Transverse colon (tissue), 4 donors: Measurements from ENCODE around the gene SHROOM1. TPM values are rescaled to one million over a fixed set of nuclear protein-coding genes. Genes with fewer than 3 reads are reported as not detected.
A peak's percentile ranks its signal among the peaks of the same experiment; 100 is the strongest.

ENCODE experiments used
- DNase-seq: peaks from one replicate; pipeline ENCODE4 v3.0.0-alpha.2; 2019
- H3K27ac ChIP-seq, 4 donors: fragments of 200-600 bp; sonication (generic); 2 replicates each; pipeline ENCODE4 v1.5.1; 2016 to 2018; ENCODE audit warnings: inconsistent platforms in 4 of 4
- H3K27me3 ChIP-seq: fragments of 200-600 bp; sonication (generic); 2 replicates; pipeline ENCODE4 v1.5.1; 2017; ENCODE audit warnings: inconsistent platforms
- H3K36me3 ChIP-seq, 4 donors: fragments of 200-600 bp; sonication (generic); 2 replicates each; pipeline ENCODE4 v1.5.1; 2017 to 2019; ENCODE audit warnings: inconsistent platforms in 4 of 4
- H3K4me1 ChIP-seq, 4 donors: fragments of 200-600 bp; sonication (generic); 2 replicates each; pipeline ENCODE4 v1.5.1; 2017 to 2020; ENCODE audit warnings: inconsistent platforms in 4 of 4
- H3K4me3 ChIP-seq, 4 donors: fragments of 200-600 bp; sonication (generic); 1 replicate in 1 of 4; 2 replicates in 3 of 4; pipeline versions ENCODE4 v1.5.1 to v1.6.1; 2017 to 2019; ENCODE audit warnings: inconsistent platforms in 4 of 4
- H3K9me3 ChIP-seq, 2 donors: fragments of 200-600 bp; sonication (generic); 2 replicates each; pipeline ENCODE4 v1.5.1; 2017 to 2019; ENCODE audit warnings: inconsistent platforms in 2 of 2
- CTCF ChIP-seq, 5 experiments: fragments of 200-600 bp in 3 of 5; fragments of 450-650 bp in 2 of 5; sonication (generic) in 3 of 5; IDR thresholded peaks; 1 replicate in 2 of 5; 2 replicates in 3 of 5; pipeline ENCODE4 v1.5.1; 2016 to 2017; ENCODE audit warnings: antibody characterized with exemption in 5 of 5, inconsistent platforms in 3 of 5, mild to moderate bottlenecking in 2 of 5, moderate library complexity in 1 of 5
- EP300 ChIP-seq: sonication (generic); formaldehyde crosslinking; IDR thresholded peaks from one replicate; pipeline ENCODE4 v1.6.1; 2017; ENCODE audit warnings: antibody characterized with exemption, low read depth
- POLR2A ChIP-seq: fragments of 450-650 bp; IDR thresholded peaks from one replicate; pipeline ENCODE4 v1.6.1; 2016; ENCODE audit warnings: antibody characterized with exemption, mild to moderate bottlenecking, moderate library complexity
- POLR2AphosphoS5 ChIP-seq, 3 donors: sonication (generic); formaldehyde crosslinking; IDR thresholded peaks; one replicate each; pipeline ENCODE4 v1.6.1; 2016; ENCODE audit warnings: antibody characterized with exemption in 3 of 3
- WGBS, 2 donors: methylation state at CpG; one replicate each; pipeline ENCODE4 v1.1.5; 2018; ENCODE audit warnings: low coverage in 1 of 2; 5-methylcytosine and 5-hydroxymethylcytosine counted together
- in situ Hi-C, 4 donors: fragments of 200-750 bp; cut with MboI; loops; one replicate each; pipeline versions ENCODE4 v1.15.0 to v1.15.1; 2017; ENCODE audit warnings: low sequenced_read_pairs in 3 of 4, low pct_ligation_motif_present in 1 of 4, low pct_unique_long_range_greater_than_20kb in 1 of 4
- intact Hi-C: fragments of 100-400 bp; cut with DNase I; formaldehyde crosslinking; loops from one replicate; pipeline ENCODE4 v1.15.1; 2023; ENCODE audit warnings: low total_unique reads
- total RNA-seq, 4 donors: library from RNA; depleted of rRNA; stranded (reverse); fragments of >200 nt; gene quantifications; one replicate each; pipeline ENCODE4 v1.1.0, GENCODE V29; 2016

SHROOM1 gene
- total RNA-seq, 4 donors from 2014 or later: 65.3 to 244 (median 77.3) TPM

- no peaks in the 10 kb centered on the region for H3K9me3 ChIP-seq
- 86% methylated on average over 1 of the region's 1 CpG; no CpG with 5 or more reads in 1 of the 2 donors for WGBS, 2 donors
- H3K4me3 ChIP-seq: no peak overlapping the region
- TF ChIP-seq POLR2A: no peak
- no peak for TF ChIP-seq EP300
- no peak for TF ChIP-seq CTCF (IDR thresholded peaks at IDR 0.05)
- TF ChIP-seq POLR2AphosphoS5 (IDR thresholded peaks at IDR 0.05): no peak
- H3K4me1 ChIP-seq: peaks cover 14 to 55% (median 42%) of the 10 kb centered on the region in 4 donors
- DNase-seq: no peak
- in situ Hi-C loops (loop anchor here in 2 of 4 donors (10.0 to 25.0 kb wide), 2 partner anchors 48 to 450 kb away; no protein-coding TSS in a partner anchor), intact Hi-C loops (no loop called here)
- no peaks in the 10 kb centered on the region for H3K36me3 ChIP-seq
- peak overlapping the region; percentile 86 to 92 (median 88) for H3K27ac ChIP-seq
- H3K27me3 ChIP-seq: no peaks in the 10 kb centered on the region
These were observed 6.4 kb upstream of the SHROOM1 start for GRCh38 chr5:132836852-132837251.

GRCh38 chr5:132834057-132834456 lies 3.6 kb upstream of the SHROOM1 start:
- Histone ChIP-seq H3K27me3 (no peaks in the 10 kb centered on the region), H3K4me3 (no peak overlapping the region), H3K27ac (no peak overlapping the region), H3K36me3 (no peaks in the 10 kb centered on the region), H3K4me1 (peaks cover 8 to 50% (median 40%) of the 10 kb centered on the region in 4 donors), H3K9me3 (no peaks in the 10 kb centered on the region)
- in situ Hi-C loops: loop anchor here in 2 of 4 donors (10.0 to 25.0 kb wide), 2 partner anchors 51 to 447 kb away; no protein-coding TSS in a partner anchor
- intact Hi-C loops: no loop called here
- 94 to 97% methylated on average over 3 of the region's 3 CpGs for WGBS, 2 donors
- no peak for DNase-seq
- no peak for TF ChIP-seq POLR2A
- TF ChIP-seq CTCF (IDR thresholded peaks at IDR 0.05): no peak
- no peak for TF ChIP-seq POLR2AphosphoS5 (IDR thresholded peaks at IDR 0.05)
- TF ChIP-seq EP300: no peak

GRCh38 chr5:132832612-132833011 lies 2.2 kb upstream of the SHROOM1 start:
- H3K4me3 ChIP-seq: no peak overlapping the region
- in situ Hi-C loops (loop anchor here in 2 of 4 donors (10.0 to 25.0 kb wide), 2 partner anchors 52 to 445 kb away; no protein-coding TSS in a partner anchor), intact Hi-C loops (no loop called here)
- DNase-seq: no peak
- WGBS, 2 donors: 91 to 92% methylated on average over 5 of the region's 5 CpGs
- no peaks in the 10 kb centered on the region for H3K36me3 ChIP-seq
- H3K27me3 ChIP-seq: no peaks in the 10 kb centered on the region
- TF ChIP-seq CTCF (IDR thresholded peaks at IDR 0.05): no peak
- no peak for TF ChIP-seq EP300
- no peak for TF ChIP-seq POLR2AphosphoS5 (IDR thresholded peaks at IDR 0.05)
- TF ChIP-seq POLR2A: no peak
- no peaks in the 10 kb centered on the region for H3K9me3 ChIP-seq
- no peak overlapping the region for H3K27ac ChIP-seq
- H3K4me1 ChIP-seq: peaks cover 7 to 49% (median 30%) of the 10 kb centered on the region in 4 donors

GRCh38 chr5:132831095-132831860 lies 831 bp upstream of the SHROOM1 start:
- no peaks in the 10 kb centered on the region for H3K36me3 ChIP-seq
- H3K4me1 ChIP-seq: peaks cover 5 to 35% (median 21%) of the 10 kb centered on the region in 4 donors
- WGBS, 2 donors: 88 to 95% methylated on average over 4 to 13 of the region's 15 CpGs
- H3K9me3 ChIP-seq: no peaks in the 10 kb centered on the region
- H3K4me3 ChIP-seq: peak overlapping the region in 3 of 4 donors; percentile 64 to 72 (median 64)
- in situ Hi-C loops (loop anchor here in 2 of 4 donors (10.0 to 25.0 kb wide), 2 partner anchors 54 to 444 kb away; no protein-coding TSS in a partner anchor), intact Hi-C loops (no loop called here)
- no peak for TF ChIP-seq EP300
- peak in 2 of 3 donors; percentile 39 to 44 for TF ChIP-seq POLR2AphosphoS5 (IDR thresholded peaks at IDR 0.05)
- peak; percentile 29 for TF ChIP-seq POLR2A
- no peak for TF ChIP-seq CTCF (IDR thresholded peaks at IDR 0.05)
- peak; percentile 63 for DNase-seq
- H3K27ac ChIP-seq: peak overlapping the region; percentile 88 to 92 (median 90)
- peaks cover 1% of the 10 kb centered on the region for H3K27me3 ChIP-seq
